CD8-positive, alpha-beta memory T cell (primary cell): ENCODE data around the gene MAST4. TPM values are rescaled to one million over a fixed set of nuclear protein-coding genes. Genes with fewer than 3 reads are reported as not detected.

ENCODE experiments used
- CTCF ChIA-PET: fragments of 350-600 bp; sonication (Branson Sonifier 250); formaldehyde crosslinking; loops from one replicate; lab custom pipeline; 2021; ENCODE audit warnings: antibody characterized with exemption; lab: Charles Lee
- POLR2A ChIA-PET: fragments of 350-600 bp; sonication (Branson Sonifier 250); formaldehyde crosslinking; loops from one replicate; lab custom pipeline; 2021; ENCODE audit warnings: antibody characterized with exemption; lab: Charles Lee
- DNase-seq, 5 donors: peaks; one replicate each; pipeline versions ENCODE4 v3.0.0 to v3.0.0-alpha.2; 2020 to 2022; ENCODE audit warnings: mixed read lengths in 1 of 5
- H3K27ac ChIP-seq: one replicate; pipeline ENCODE4 v1.7.0; 2013; ENCODE audit warnings: low read depth, mild to moderate bottlenecking, low read length, moderate library complexity
- H3K27me3 ChIP-seq: 2 replicates; pipeline ENCODE4 v1.7.0; 2013; ENCODE audit warnings: low read length, mild to moderate bottlenecking; ENCODE audit not compliant: insufficient read depth, poor library complexity, severe bottlenecking
- H3K36me3 ChIP-seq: 2 replicates; pipeline ENCODE4 v1.7.0; 2013; ENCODE audit warnings: mild to moderate bottlenecking, low read length, moderate library complexity; ENCODE audit not compliant: insufficient read depth
- H3K4me1 ChIP-seq: 2 replicates; pipeline ENCODE4 v1.7.0; 2013; ENCODE audit warnings: mild to moderate bottlenecking, low read length, moderate library complexity; ENCODE audit not compliant: insufficient read depth
- H3K4me3 ChIP-seq: 2 replicates; pipeline ENCODE4 v1.7.0; 2013; ENCODE audit warnings: mild to moderate bottlenecking, low read length
- H3K9me3 ChIP-seq: 2 replicates; pipeline ENCODE4 v1.7.0; 2013; ENCODE audit warnings: mild to moderate bottlenecking, low read length
- H3K27ac Mint-ChIP-seq, 8 donors: one replicate each; pipeline ENCODE4 v1.8.0; 2020 to 2021; ENCODE audit warnings: mixed read lengths in 8 of 8, mild to moderate bottlenecking in 6 of 8, inconsistent platforms in 3 of 8, moderate library complexity in 3 of 8
- H3K27me3 Mint-ChIP-seq, 2 donors: one replicate each; pipeline ENCODE4 v1.8.0; 2020 to 2021; ENCODE audit warnings: mixed read lengths in 2 of 2, mild to moderate bottlenecking in 1 of 2, moderate library complexity in 1 of 2
- H3K36me3 Mint-ChIP-seq, 3 donors: one replicate each; pipeline ENCODE4 v1.8.0; 2020 to 2021; ENCODE audit warnings: mixed read lengths in 3 of 3, inconsistent platforms in 1 of 3, mild to moderate bottlenecking in 1 of 3
- H3K4me1 Mint-ChIP-seq, 3 donors: one replicate each; pipeline ENCODE4 v1.8.0; 2020 to 2021; ENCODE audit warnings: mixed read lengths in 3 of 3, inconsistent platforms in 1 of 3, mild to moderate bottlenecking in 1 of 3
- H3K4me3 Mint-ChIP-seq, 7 donors: one replicate each; pipeline ENCODE4 v1.8.0; 2020 to 2021; ENCODE audit warnings: mixed read lengths in 7 of 7, mild to moderate bottlenecking in 6 of 7, moderate library complexity in 4 of 7, inconsistent platforms in 2 of 7
- H3K9me3 Mint-ChIP-seq, 5 donors: one replicate each; pipeline ENCODE4 v1.8.0; 2020 to 2022; ENCODE audit warnings: mixed read lengths in 5 of 5, mild to moderate bottlenecking in 3 of 5, moderate library complexity in 2 of 5, inconsistent platforms in 1 of 5
- polyA plus RNA-seq: library from polyadenylated mRNA; unstranded; fragments of 300-500 nt; fragmentation: Illumina TruSeq; gene quantifications from one replicate; pipeline ENCODE4 v1.2.3, GENCODE V29; 2021
- total RNA-seq, 2 experiments: library from RNA; stranded (reverse); gene quantifications; one replicate each; pipeline ENCODE4 v1.2.3, GENCODE V29; 2021

The MAST4 gene
- total and polyA plus RNA-seq, 3 experiments from 2014 or later, result 5.0 to 7.2 (median 6.5) TPM

GRCh38 chr5:67073045-67073680 lies 477.0 kb downstream of the MAST4 start:
- Mint-ChIP-seq H3K4me3 (no peak overlapping the region), H3K27ac (no peak overlapping the region), H3K9me3 (no peaks in the 10 kb centered on the region), H3K36me3 (peaks cover 1 to 6% (median 4%) of the 10 kb centered on the region in 3 donors), H3K4me1 (no peaks in the 10 kb centered on the region), H3K27me3 (no peaks in the 10 kb centered on the region)
- Histone ChIP-seq H3K36me3 (no peaks in the 10 kb centered on the region), H3K9me3 (no peaks in the 10 kb centered on the region), H3K4me3 (no peak overlapping the region), H3K27ac (no peak overlapping the region), H3K27me3 (no peaks in the 10 kb centered on the region), H3K4me1 (no peaks in the 10 kb centered on the region)
- CTCF ChIA-PET, result no interaction called here
- POLR2A ChIA-PET, result no interaction called here
- no peak for DNase-seq

GRCh38 chr5:67077296-67077695 lies 481.1 kb downstream of the MAST4 start:
- Histone ChIP-seq H3K4me3 (no peak overlapping the region), H3K27me3 (no peaks in the 10 kb centered on the region), H3K9me3 (no peaks in the 10 kb centered on the region), H3K36me3 (no peaks in the 10 kb centered on the region), H3K4me1 (no peaks in the 10 kb centered on the region), H3K27ac (no peak overlapping the region)
- H3K27ac Mint-ChIP-seq, result no peak overlapping the region
- no peaks in the 10 kb centered on the region for H3K9me3 Mint-ChIP-seq
- peaks cover 0 to 1% of the 10 kb centered on the region in 2 donors for H3K27me3 Mint-ChIP-seq
- H3K4me1 Mint-ChIP-seq, result no peaks in the 10 kb centered on the region
- peaks cover 0 to 4% (median 4%) of the 10 kb centered on the region in 3 donors for H3K36me3 Mint-ChIP-seq
- no peak for DNase-seq
- POLR2A ChIA-PET, result no interaction called here
- CTCF ChIA-PET, result no interaction called here
- H3K4me3 Mint-ChIP-seq, result no peak overlapping the region

- peaks cover 0 to 1% of the 10 kb centered on the region in 2 donors for H3K27me3 Mint-ChIP-seq
- peaks cover 0 to 4% (median 2%) of the 10 kb centered on the region in 3 donors for H3K36me3 Mint-ChIP-seq
- Histone ChIP-seq H3K27me3 (no peaks in the 10 kb centered on the region), H3K4me1 (no peaks in the 10 kb centered on the region), H3K4me3 (no peak overlapping the region), H3K36me3 (no peaks in the 10 kb centered on the region), H3K9me3 (no peaks in the 10 kb centered on the region), H3K27ac (no peak overlapping the region)
- no peaks in the 10 kb centered on the region for H3K4me1 Mint-ChIP-seq
- ChIA-PET CTCF (no interaction called here), POLR2A (no interaction called here)
- H3K27ac Mint-ChIP-seq, result no peak overlapping the region
- DNase-seq, result no peak
- H3K9me3 Mint-ChIP-seq, result no peaks in the 10 kb centered on the region
- no peak overlapping the region for H3K4me3 Mint-ChIP-seq
Measured at GRCh38 chr5:67081261-67081660, 485.1 kb downstream of the MAST4 start.

GRCh38 chr5:67082941-67083340 lies 486.7 kb downstream of the MAST4 start:
- no peaks in the 10 kb centered on the region for H3K9me3 ChIP-seq
- no peaks in the 10 kb centered on the region for H3K4me1 ChIP-seq
- H3K27ac ChIP-seq, result no peak overlapping the region
- Mint-ChIP-seq H3K27me3 (peaks cover 0 to 1% of the 10 kb centered on the region in 2 donors), H3K4me1 (no peaks in the 10 kb centered on the region), H3K27ac (no peak overlapping the region), H3K9me3 (no peaks in the 10 kb centered on the region), H3K36me3 (peaks cover 0 to 1% (median 0%) of the 10 kb centered on the region in 3 donors), H3K4me3 (no peak overlapping the region)
- DNase-seq, result no peak
- no peaks in the 10 kb centered on the region for H3K27me3 ChIP-seq
- H3K4me3 ChIP-seq, result no peak overlapping the region
- CTCF ChIA-PET, result no interaction called here
- H3K36me3 ChIP-seq, result no peaks in the 10 kb centered on the region
- POLR2A ChIA-PET, result no interaction called here

- Mint-ChIP-seq H3K9me3 (no peaks in the 10 kb centered on the region), H3K4me3 (no peak overlapping the region), H3K27ac (no peak overlapping the region), H3K27me3 (no peaks in the 10 kb centered on the region), H3K36me3 (peaks cover 0 to 2% (median 1%) of the 10 kb centered on the region in 3 donors), H3K4me1 (no peaks in the 10 kb centered on the region)
- ChIA-PET POLR2A (no interaction called here), CTCF (no interaction called here)
- Histone ChIP-seq H3K4me1 (no peaks in the 10 kb centered on the region), H3K27me3 (no peaks in the 10 kb centered on the region), H3K4me3 (no peak overlapping the region), H3K36me3 (no peaks in the 10 kb centered on the region), H3K27ac (no peak overlapping the region), H3K9me3 (no peaks in the 10 kb centered on the region)
- DNase-seq, result no peak
Measured at GRCh38 chr5:67085616-67086015, 489.4 kb downstream of the MAST4 start.

GRCh38 chr5:67089200-67089725 lies 493.1 kb downstream of the MAST4 start:
- H3K27ac Mint-ChIP-seq, result no peak overlapping the region
- H3K9me3 Mint-ChIP-seq, result no peaks in the 10 kb centered on the region
- no peaks in the 10 kb centered on the region for H3K4me1 ChIP-seq
- POLR2A ChIA-PET, result no interaction called here
- no peak for DNase-seq
- H3K36me3 ChIP-seq, result no peaks in the 10 kb centered on the region
- no peaks in the 10 kb centered on the region for H3K9me3 ChIP-seq
- CTCF ChIA-PET, result no interaction called here
- H3K36me3 Mint-ChIP-seq, result peaks cover 0 to 11% (median 3%) of the 10 kb centered on the region in 3 donors
- H3K4me1 Mint-ChIP-seq, result no peaks in the 10 kb centered on the region
- no peaks in the 10 kb centered on the region for H3K27me3 ChIP-seq
- no peak overlapping the region for H3K4me3 Mint-ChIP-seq
- H3K27ac ChIP-seq, result no peak overlapping the region
- peaks cover 0 to 1% of the 10 kb centered on the region in 2 donors for H3K27me3 Mint-ChIP-seq
- no peak overlapping the region for H3K4me3 ChIP-seq

- H3K27me3 Mint-ChIP-seq, result peaks cover 0 to 1% of the 10 kb centered on the region in 2 donors
- no peak overlapping the region for H3K4me3 Mint-ChIP-seq
- Histone ChIP-seq H3K9me3 (no peaks in the 10 kb centered on the region), H3K27me3 (no peaks in the 10 kb centered on the region), H3K36me3 (no peaks in the 10 kb centered on the region), H3K4me1 (no peaks in the 10 kb centered on the region), H3K27ac (no peak overlapping the region), H3K4me3 (no peak overlapping the region)
- no peak for DNase-seq
- no peaks in the 10 kb centered on the region for H3K4me1 Mint-ChIP-seq
- H3K27ac Mint-ChIP-seq, result no peak overlapping the region
- H3K9me3 Mint-ChIP-seq, result no peaks in the 10 kb centered on the region
- ChIA-PET POLR2A (no interaction called here), CTCF (no interaction called here)
- peaks cover 0 to 14% (median 7%) of the 10 kb centered on the region in 3 donors for H3K36me3 Mint-ChIP-seq
Measured at GRCh38 chr5:67090040-67090439, 493.8 kb downstream of the MAST4 start.

GRCh38 chr5:67090593-67090992 lies 494.4 kb downstream of the MAST4 start:
- Histone ChIP-seq H3K9me3 (no peaks in the 10 kb centered on the region), H3K4me1 (no peaks in the 10 kb centered on the region), H3K27me3 (no peaks in the 10 kb centered on the region), H3K27ac (no peak overlapping the region), H3K4me3 (no peak overlapping the region), H3K36me3 (no peaks in the 10 kb centered on the region)
- no peak overlapping the region for H3K4me3 Mint-ChIP-seq
- CTCF ChIA-PET, result no interaction called here
- H3K27ac Mint-ChIP-seq, result no peak overlapping the region
- H3K9me3 Mint-ChIP-seq, result no peaks in the 10 kb centered on the region
- DNase-seq, result no peak
- H3K4me1 Mint-ChIP-seq, result no peaks in the 10 kb centered on the region
- peaks cover 0 to 1% of the 10 kb centered on the region in 2 donors for H3K27me3 Mint-ChIP-seq
- H3K36me3 Mint-ChIP-seq, result peaks cover 0 to 16% (median 7%) of the 10 kb centered on the region in 3 donors
- POLR2A ChIA-PET, result no interaction called here
